ENCODE data around the gene MEGF6. TPM values are rescaled to one million over a fixed set of nuclear protein-coding genes. Genes with fewer than 3 reads are reported as not detected.

The MEGF6 gene
- total and polyA plus RNA-seq, 2 experiments from 2014 or later: 11.6 to 21.9 TPM

DNA sequence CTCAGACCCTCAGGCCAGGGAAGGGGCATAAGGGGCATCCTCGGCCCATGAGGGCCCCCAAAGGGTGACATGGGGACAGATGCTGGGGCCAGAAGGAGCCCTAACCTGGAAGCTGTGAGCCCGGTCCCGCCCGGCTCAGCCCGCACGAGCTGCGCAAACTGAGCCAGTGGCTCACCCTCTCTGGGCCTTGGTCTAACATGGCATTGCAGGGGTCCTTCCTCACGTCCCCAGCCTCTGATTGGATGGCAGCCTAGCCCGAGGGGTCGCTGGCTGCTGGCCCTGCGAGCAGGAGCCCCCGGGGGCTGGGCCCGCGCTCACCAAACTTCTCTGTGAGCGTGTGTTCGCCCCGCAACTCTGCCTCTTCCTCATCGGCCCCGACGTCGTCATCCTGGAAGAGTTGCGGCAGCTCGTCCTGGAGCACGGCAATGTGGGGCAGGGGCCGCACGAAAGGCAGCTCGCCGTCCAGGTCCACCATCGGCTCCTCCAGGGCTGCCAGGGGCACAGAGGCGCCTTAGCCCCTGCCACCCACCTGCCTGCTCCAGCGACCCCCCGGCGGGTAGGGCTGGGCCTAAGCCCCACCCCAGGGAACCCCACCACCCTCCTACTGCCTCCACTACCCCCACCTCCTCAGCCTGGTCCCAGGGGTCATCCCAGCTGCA lies 102.4 kb downstream of the MEGF6 start:
- TF ChIP-seq, protein P1, sequence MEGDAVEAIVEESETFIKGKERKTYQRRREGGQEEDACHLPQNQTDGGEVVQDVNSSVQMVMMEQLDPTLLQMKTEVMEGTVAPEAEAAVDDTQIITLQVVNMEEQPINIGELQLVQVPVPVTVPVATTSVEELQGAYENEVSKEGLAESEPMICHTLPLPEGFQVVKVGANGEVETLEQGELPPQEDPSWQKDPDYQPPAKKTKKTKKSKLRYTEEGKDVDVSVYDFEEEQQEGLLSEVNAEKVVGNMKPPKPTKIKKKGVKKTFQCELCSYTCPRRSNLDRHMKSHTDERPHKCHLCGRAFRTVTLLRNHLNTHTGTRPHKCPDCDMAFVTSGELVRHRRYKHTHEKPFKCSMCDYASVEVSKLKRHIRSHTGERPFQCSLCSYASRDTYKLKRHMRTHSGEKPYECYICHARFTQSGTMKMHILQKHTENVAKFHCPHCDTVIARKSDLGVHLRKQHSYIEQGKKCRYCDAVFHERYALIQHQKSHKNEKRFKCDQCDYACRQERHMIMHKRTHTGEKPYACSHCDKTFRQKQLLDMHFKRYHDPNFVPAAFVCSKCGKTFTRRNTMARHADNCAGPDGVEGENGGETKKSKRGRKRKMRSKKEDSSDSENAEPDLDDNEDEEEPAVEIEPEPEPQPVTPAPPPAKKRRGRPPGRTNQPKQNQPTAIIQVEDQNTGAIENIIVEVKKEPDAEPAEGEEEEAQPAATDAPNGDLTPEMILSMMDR (IDR thresholded peaks at IDR 0.05; ENCODE audit: poor library complexity): no peak
- TF ChIP-seq EZH2phosphoT487 (IDR thresholded peaks at IDR 0.05; ENCODE audit: low read depth, severe bottlenecking, unreplicated experiment) (no peak), EZH2 (IDR thresholded peaks at IDR 0.05; ENCODE audit: borderline replicate concordance) (no peak)
- Histone ChIP-seq H3K27me3 (no peaks in the 10 kb centered on the region), H4K20me1 (ENCODE audit: insufficient read depth, poor library complexity, severe bottlenecking) (no peaks in the 10 kb centered on the region), H2AFZ (no peak overlapping the region), H3K4me1 (ENCODE audit: insufficient read depth) (no peaks in the 10 kb centered on the region), H3K79me2 (no peaks in the 10 kb centered on the region), H3K4me2 (no peak overlapping the region), H3K9me3 (ENCODE audit: low read depth) (no peaks in the 10 kb centered on the region), H3K27ac (no peak overlapping the region), H3K9me2 (replicated peaks; ENCODE audit: insufficient read depth) (no peaks in the 10 kb centered on the region), H3K36me3 (replicated peaks; ENCODE audit: insufficient read depth, low read depth) (no peaks in the 10 kb centered on the region), H3K4me3 (no peak overlapping the region)
- WGBS (ENCODE audit: low lambda C conversion rate, missing lambda C conversion rate): 96% methylated on average over 25 of the region's 33 CpGs
- no peak for DNase-seq (ENCODE audit: low spot score)

DNA sequence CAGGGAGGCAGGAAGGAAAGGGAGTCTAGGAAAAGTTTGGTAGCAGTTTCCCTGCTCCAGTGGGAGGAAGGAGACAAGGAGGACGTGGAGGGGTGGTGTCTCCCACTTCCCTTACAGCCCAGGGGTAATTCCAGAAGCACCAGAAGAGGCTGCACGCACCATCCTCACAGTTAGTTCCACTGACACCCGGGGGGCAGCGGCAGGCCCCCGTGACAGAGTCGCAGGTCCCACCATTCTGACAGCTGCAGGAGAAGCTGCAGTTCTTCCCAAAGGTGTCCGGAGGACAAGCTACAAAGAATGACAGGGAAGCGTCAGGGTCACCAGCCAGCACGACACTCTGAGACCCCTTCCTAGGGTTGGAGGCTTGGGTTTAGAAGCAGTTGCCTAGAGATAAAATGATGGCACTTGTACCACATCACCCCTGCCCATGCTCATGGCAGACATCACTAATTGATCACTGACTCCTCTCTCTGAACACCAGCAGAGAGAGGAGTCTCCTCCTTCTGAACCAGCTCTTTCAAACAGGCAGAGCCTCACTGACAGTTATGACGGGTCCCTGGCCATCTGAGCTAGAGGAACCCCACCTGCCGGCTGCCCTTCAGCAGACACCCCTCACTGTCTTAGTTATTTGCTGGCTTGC lies 103.6 kb downstream of the MEGF6 start:
- no peak overlapping the region for H3K4me2 ChIP-seq
- H2AFZ ChIP-seq: no peak overlapping the region
- no peaks in the 10 kb centered on the region for H3K4me1 ChIP-seq (ENCODE audit: insufficient read depth)
- no peak overlapping the region for H3K4me3 ChIP-seq
- H3K79me2 ChIP-seq: no peaks in the 10 kb centered on the region
- no peaks in the 10 kb centered on the region for H3K27me3 ChIP-seq
- no peak overlapping the region for H3K27ac ChIP-seq
- WGBS (ENCODE audit: low lambda C conversion rate, missing lambda C conversion rate): 94% methylated on average over 11 of the region's 11 CpGs
- no peaks in the 10 kb centered on the region for H4K20me1 ChIP-seq (ENCODE audit: insufficient read depth, poor library complexity, severe bottlenecking)
- H3K36me3 ChIP-seq (replicated peaks; ENCODE audit: insufficient read depth, low read depth): no peaks in the 10 kb centered on the region
- no peak for DNase-seq (ENCODE audit: low spot score)
- no peak for TF ChIP-seq EZH2phosphoT487 (IDR thresholded peaks at IDR 0.05; ENCODE audit: low read depth, severe bottlenecking, unreplicated experiment)
- TF ChIP-seq, protein P1 (IDR thresholded peaks at IDR 0.05; ENCODE audit: poor library complexity): no peak
- H3K9me2 ChIP-seq (replicated peaks; ENCODE audit: insufficient read depth): no peaks in the 10 kb centered on the region
- H3K9me3 ChIP-seq (ENCODE audit: low read depth): no peaks in the 10 kb centered on the region

DNA sequence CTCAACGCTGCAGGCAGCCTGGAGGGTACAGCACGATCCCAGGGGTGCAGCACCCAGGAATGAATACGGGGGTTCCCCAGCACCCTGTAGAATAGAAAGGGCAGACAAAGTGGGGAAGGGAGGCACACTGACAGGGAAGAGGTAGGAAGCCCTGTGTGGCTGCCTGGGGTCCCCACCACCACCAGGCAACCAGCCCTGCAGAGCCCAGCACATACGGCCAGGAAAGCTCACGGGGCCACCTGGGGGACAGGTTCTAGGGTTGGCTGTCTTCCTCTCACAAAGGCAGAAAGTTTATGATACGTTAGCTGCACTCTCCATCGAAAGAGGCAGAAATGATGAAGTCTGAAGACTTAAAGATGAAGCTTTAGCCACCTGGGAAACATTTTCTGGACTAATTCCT lies 104.4 kb downstream of the MEGF6 start:
- no peak overlapping the region for H3K4me3 ChIP-seq
- no peak overlapping the region for H3K4me2 ChIP-seq
- 96% methylated on average over 7 of the region's 7 CpGs for whole genome bisulfite sequencing (ENCODE audit: low lambda C conversion rate, missing lambda C conversion rate)
- no peaks in the 10 kb centered on the region for H3K79me2 ChIP-seq
- no peaks in the 10 kb centered on the region for H3K9me3 ChIP-seq (ENCODE audit: low read depth)
- H2AFZ ChIP-seq: no peak overlapping the region
- DNase-seq (ENCODE audit: low spot score): no peak
- H3K36me3 ChIP-seq (replicated peaks; ENCODE audit: insufficient read depth, low read depth): no peaks in the 10 kb centered on the region
- H3K4me1 ChIP-seq (ENCODE audit: insufficient read depth): no peaks in the 10 kb centered on the region
- no peaks in the 10 kb centered on the region for H3K27me3 ChIP-seq
- H3K9me2 ChIP-seq (replicated peaks; ENCODE audit: insufficient read depth): no peaks in the 10 kb centered on the region
- H4K20me1 ChIP-seq (ENCODE audit: insufficient read depth, poor library complexity, severe bottlenecking): no peaks in the 10 kb centered on the region
- no peak overlapping the region for H3K27ac ChIP-seq
- TF ChIP-seq EZH2 (IDR thresholded peaks at IDR 0.05; ENCODE audit: borderline replicate concordance): no peak
- TF ChIP-seq EZH2phosphoT487 (IDR thresholded peaks at IDR 0.05; ENCODE audit: low read depth, severe bottlenecking, unreplicated experiment): no peak
- TF ChIP-seq, protein P1 (IDR thresholded peaks at IDR 0.05; ENCODE audit: poor library complexity): no peak

Measured in hepatocyte (in vitro differentiated cells).